SH-SY5Y (cell line): ENCODE results near the gene ABCA2.

Experiments
- GATA2 ChIP-seq: IDR thresholded peaks from 2 replicates; pipeline ENCODE4 v1.6.1; 2011; ENCODE audit warnings: mild to moderate bottlenecking, low read depth, low read length
- GATA3 ChIP-seq: IDR thresholded peaks from 2 replicates; pipeline ENCODE4 v1.6.1; 2011; ENCODE audit warnings: low read depth, mild to moderate bottlenecking, low read length, moderate library complexity

- TF ChIP-seq GATA3 (no peak), GATA2 (no peak)
Observed at GRCh38 chr9:137008312-137008711, 19.7 kb downstream of the ABCA2 start.
